Epidermal melanocyte (primary cell): ENCODE results near the gene NAV3.

Experiments used
- DNase-seq: peaks from one replicate; pipeline ENCODE4 v3.0.0; 2011; ENCODE audit warnings: low spot score; ENCODE audit not compliant: insufficient read length

The NAV3 gene

GRCh38 chr12:78185109-78185508 lies 354.4 kb downstream of the NAV3 start:
- no peak for DNase-seq

- DNase-seq, result no peak
Observed at GRCh38 chr12:78185651-78186050, 355.0 kb downstream of the NAV3 start.

- no peak for DNase-seq
Observed at GRCh38 chr12:78186670-78187069, 356.0 kb downstream of the NAV3 start.

DNA sequence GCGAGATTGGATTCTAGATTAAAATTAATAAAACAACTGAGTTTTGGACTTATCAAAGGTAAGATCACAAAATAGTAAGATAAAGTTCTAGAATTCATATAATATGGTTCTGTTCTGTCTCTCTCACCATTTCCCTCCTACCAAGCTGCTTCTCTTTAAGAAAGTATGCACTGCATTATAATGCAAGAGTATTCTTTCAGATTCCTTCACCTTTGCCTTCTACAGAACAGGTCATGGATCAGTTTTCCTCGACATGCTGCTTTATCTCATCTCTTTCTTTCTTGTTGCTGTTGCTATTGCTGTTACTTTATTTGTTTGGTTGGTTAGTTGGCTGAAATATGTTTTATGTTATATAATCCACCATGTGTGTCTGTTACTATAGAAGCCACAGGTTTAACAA lies 357.0 kb downstream of the NAV3 start:
- no peak for DNase-seq

GRCh38 chr12:78189656-78190055 lies 359.0 kb downstream of the NAV3 start:
- DNase-seq, result no peak

GRCh38 chr12:78191611-78192010 lies 360.9 kb downstream of the NAV3 start:
- no peak for DNase-seq

DNA sequence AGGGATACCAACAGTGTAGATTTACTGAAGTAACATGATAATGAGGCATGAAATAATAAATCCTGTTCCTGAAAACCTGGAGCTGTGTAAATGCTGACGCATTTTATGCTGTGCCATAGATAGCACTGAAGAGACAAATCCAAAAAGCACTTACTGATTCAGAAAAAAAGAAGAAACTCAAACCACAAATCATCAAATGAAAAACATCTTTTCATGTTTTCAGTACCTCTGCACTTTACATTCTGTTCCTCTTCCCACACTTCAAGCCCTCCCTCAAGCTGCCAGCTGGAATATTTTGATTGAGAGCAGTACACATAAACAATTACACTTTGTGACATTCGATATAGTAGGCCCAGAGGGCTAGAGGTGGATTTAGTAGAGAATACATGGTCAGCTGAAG lies 362.3 kb downstream of the NAV3 start:
- no peak for DNase-seq

- DNase-seq, result no peak
Observed at GRCh38 chr12:78194448-78194847, 363.8 kb downstream of the NAV3 start.

GRCh38 chr12:78198896-78199295 lies 368.2 kb downstream of the NAV3 start:
- no peak for DNase-seq

GRCh38 chr12:78199926-78200325 lies 369.2 kb downstream of the NAV3 start:
- DNase-seq, result no peak

- no peak for DNase-seq
Observed at GRCh38 chr12:78204926-78205325, 374.2 kb downstream of the NAV3 start.

DNA sequence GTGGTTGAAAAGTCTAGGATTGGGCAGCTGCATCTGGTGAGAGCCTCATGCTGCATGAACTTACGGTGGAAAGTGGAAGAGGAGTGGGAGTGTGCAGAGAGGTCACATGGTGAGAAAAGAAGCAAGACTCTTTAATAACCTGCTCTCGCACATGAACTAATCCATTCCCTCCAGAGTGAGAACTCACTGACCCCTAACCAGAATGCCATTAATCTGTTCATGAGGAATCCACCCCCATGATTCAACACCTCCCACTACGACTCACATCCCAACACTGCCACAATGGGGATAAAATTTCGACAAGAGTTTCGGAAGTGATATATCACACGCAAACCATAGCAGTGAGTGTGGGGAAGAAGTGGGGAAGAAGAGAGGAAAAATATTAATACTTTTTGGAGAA lies 377.4 kb downstream of the NAV3 start:
- no peak for DNase-seq

DNA sequence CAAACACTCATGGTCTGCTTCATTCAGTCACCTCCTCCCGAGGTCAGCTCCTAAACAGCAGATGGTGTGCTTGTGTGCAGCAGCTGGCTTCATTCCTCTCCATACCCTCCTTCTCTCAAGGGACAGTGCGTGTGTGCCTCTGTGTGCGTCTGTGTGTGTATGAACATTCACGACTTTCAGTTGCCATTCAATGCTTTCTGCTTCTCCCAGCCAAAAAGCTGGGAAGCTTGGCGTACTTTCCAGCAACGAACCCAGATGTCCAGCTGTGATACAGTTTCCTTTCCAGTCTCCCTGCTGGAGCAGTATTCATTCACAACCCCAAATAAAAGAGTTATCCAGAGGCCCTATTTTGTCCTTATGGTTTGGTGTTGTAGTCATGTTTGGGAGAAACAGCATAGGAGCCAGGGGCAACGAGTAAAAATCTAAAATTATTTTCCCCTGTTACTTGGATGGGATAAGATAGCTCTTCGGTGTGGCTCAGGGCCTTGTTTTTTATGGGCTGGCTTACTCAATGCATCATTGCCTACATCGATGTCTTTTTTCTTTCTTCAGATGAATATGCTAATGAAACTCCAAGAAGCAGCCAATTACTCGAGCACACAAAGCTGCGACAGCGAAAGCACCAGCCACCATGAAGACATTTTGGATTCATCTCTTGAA lies 379.3 kb downstream of the NAV3 start:
- no peak for DNase-seq

DNA sequence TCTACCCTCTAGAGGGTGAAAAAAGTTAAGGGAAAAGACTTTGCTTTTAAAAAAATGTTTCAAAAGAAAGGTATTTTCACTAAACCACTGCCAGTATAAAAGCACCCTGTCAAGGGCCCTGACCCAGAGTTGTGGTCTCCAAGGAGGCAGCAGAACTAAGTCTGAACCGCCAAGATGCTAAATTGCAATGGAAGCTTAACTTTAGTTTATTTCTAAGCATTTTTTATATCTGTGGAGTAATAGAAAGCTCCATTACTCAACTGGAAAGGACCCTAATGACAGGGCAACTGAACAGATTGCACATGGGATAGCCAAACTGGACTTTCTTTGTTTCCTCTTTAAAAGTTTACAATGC lies 379.8 kb downstream of the NAV3 start:
- no peak for DNase-seq

DNA sequence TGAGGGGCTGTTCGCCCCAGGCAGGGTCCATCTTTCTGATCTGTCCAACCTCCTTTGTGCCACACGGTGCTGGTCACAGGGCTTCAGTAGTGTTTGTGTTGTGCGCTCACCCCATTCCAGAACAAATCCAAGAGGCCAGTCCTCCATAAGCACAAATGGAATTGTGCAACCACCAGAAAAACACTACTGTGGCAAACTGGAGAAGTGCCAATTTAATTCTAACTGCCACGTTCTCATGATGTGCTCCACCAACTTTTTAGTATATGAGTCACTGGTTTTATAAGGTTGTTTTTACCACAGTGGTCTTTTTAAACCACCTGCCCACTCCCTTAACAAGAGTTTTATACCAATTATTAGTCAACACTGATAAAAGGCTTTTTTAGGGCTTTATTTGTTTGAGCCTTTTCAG lies 380.2 kb downstream of the NAV3 start:
- DNase-seq, result no peak

DNA sequence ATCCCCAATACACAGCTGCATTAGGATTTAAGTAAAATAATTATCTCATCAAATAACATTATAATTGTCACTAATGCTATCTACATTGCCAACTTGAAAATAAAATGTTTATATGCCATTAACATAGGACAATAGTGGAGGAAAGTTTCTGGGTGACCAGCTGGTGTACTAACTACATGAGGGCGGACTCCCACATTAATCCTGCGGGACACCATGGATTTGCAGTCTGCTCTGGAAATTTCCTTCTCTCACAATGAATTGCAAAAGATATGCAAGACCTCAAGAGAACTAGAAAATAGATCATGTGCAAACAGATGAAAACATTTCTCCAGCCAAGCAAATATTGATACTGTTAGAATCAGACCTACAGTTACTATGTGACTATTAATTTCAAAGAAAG lies 390.1 kb downstream of the NAV3 start:
- DNase-seq, result no peak

DNA sequence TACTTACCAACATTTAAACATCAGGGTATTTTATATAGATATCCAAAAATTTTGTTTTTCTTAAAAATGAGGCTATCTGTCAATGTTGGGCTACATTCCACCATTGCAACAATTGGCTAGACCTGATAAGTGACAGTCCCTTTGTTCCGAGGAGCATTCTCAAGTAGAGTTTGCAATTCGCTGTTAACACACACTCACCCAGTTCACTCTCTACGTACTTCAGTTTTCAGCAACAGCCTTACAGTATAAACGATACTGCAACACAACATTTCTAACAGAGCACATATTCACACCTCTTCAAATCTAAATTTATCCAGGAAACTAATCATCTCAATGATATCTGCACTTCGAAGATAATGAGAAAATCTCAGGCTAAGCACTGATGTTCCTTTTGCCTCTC lies 393.5 kb downstream of the NAV3 start:
- DNase-seq, result no peak

GRCh38 chr12:78226763-78227162 lies 396.1 kb downstream of the NAV3 start:
- DNase-seq, result no peak

GRCh38 chr12:78229591-78230101 lies 399.0 kb downstream of the NAV3 start:
- no peak for DNase-seq

GRCh38 chr12:78232756-78233155 lies 402.1 kb downstream of the NAV3 start:
- DNase-seq, result no peak

DNA sequence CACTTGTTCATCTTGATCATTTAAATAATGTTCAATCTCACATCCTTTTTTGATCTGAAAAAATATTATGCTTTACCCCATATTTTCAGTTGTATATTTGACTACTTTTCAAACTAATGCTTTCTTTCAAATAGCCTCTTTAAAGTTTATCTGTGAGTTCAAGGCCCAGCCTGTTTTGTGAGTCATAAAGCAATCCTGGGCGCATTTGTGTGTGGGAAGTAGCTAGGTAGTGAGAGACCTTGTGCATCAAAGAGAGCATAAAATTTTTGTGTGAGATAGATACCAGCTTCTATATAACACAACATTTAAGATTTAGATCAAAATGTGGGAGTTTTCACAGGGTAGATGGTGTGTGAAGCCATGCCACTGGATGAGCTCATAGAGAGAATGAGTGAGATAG lies 405.6 kb downstream of the NAV3 start:
- no peak for DNase-seq

- DNase-seq, result no peak
Observed at GRCh38 chr12:78239544-78239943, 408.9 kb downstream of the NAV3 start.

- DNase-seq, result no peak
Observed at GRCh38 chr12:78240827-78241226, 410.1 kb downstream of the NAV3 start.

- DNase-seq, result no peak
Observed at GRCh38 chr12:78241446-78241845, 410.8 kb downstream of the NAV3 start.
